Activated CD4-positive, alpha-beta T cell treated with anti-CD3 and anti-CD28 coated beads, Interleukin-2, Interleukin-4, amounts not matched to agents 100 ng/mL and 50 ng/mL, durations not matched to agents 16 hours and 8 hours (primary cell): ENCODE measurements around the gene AMBP.

Experiments
- DNase-seq: peaks from one replicate; pipeline ENCODE4 v3.0.0-alpha.2; 2020; ENCODE audit warnings: low spot score

Gene AMBP

DNA sequence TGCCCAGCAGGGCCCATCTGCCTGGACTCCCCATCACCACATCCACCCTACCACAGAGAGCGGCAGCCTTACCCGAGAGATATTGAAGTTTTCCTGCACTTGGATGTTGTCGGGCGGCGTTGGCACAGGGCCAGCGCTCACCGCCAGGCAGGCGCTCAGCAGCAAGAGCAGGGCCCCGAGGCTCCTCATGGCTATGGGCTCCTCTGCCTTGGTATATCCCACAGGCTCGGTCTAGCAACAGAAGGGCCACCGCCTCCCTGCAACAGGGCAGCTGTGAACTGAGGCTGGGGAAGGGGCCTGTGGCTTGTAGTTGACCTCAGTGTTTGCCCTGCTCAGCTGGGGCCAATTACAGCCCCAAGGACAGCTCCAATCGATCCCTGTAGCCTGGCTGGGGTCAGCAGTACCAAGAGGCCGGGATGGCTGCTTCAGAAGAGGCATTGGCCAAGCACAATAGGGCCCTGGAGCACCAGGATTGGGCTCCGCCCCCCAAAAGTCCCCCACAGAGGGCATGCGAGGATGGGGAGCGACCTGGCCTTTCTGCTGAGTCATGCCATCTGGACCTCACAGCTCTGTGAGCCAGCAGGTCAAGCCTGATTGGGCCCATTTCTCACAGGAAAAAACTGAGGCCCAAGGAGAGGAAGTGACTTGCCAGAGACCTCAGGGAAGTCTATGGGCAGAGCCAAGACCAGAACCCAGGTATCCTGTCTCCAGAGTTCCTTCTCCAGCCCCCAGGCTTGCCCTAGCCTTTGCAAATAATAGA is at the start of gene AMBP:
TSS of gene AMBP (minus strand) at position 280 of the 760 bp plus-strand sequence. CDS start at position 189, 91 bp downstream.
- no peak for DNase-seq

DNA sequence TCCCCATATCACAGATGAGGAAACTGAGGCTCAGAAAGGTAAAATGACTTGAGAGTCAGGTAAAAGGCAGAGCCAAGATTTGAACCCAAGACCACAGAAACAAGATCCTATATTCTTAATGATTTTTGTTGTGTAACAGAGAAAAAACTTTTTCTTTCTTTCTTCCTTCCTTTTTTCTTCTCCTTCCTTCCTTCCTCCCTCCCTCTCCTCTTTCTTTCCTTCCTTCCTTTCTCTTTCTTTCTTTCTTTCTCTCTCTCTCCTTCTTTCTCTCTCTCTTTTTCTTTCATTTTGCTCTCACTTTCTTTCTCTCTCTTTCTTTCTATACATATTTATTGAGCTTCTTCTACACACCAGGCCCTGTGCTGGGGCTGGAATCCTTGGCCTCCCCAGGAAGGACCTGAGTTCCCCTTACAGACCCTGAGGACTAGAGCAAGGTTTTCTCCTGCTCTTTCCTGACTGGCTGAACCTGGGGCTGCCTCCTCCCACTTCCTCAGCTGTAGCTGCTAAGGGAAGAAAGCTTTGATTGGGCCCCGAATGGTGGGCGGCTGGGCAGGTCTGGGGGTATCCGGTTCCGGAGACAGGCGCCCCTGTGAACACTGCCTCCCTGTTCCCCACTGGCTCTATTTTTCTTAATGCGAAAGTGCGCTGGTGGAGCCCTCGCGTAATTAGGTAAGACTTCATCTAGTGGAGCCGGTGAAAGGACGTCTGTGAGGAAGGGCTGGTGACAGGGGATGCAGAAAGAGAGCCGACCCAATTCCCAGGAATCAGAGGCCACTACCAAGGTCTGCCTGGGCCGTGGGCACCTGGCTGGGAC is 48.4 kb upstream of the AMBP start:
- no peak for DNase-seq

GRCh38 chr9:114125476-114126013 is 47.4 kb upstream of the AMBP start:
- no peak for DNase-seq

- DNase-seq: no peak
Observed at GRCh38 chr9:114124666-114125475, 46.8 kb upstream of the AMBP start.

GRCh38 chr9:114124138-114124537 is 46.0 kb upstream of the AMBP start:
- no peak for DNase-seq

DNA sequence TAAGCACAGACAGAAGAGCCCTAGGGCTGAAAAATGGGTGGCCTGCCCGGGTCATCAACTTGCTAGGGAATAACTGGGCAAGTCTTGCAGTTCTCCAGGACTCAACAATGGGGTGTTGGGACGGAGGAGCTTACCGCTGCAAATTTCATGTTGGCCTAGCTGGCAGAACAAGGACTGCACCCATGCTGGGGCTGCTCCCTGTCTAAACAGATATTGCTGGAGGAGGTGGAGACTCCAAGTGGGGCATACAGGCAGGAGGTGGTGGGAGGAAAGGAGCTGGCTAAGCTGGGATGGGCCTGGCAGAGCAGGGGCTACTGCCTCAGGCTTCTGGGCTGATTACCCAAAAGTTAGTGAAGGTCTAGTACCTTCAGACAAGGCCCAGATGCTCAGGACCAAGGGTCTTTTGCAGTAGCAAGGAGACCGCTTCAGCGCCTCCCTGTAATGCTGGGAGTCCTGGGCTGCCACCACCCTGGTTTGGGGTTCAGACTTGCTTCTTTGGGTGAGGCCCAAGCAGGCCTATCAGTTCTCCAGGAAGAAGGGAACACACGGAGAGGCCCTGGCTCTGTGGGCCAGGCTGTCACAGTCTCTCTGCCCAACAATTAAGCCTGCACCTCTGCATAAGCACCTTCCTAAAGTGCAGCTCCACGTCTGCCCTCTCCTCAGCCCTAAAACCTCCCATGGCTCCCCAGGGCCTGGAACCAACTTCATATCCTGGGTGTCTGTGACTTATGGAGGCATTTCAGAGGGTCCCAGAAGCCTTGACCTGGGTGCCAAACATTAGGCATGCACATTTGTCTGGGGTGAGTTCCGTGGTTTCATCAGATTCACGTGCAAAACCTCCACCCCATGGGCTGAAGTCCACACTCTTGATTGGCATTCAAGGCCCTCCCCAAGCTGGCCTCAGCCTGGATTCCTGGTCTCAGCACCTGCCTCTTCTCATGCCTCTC is 45.2 kb upstream of the AMBP start:
- no peak for DNase-seq

GRCh38 chr9:114122136-114123027 is 44.3 kb upstream of the AMBP start:
- DNase-seq: no peak

DNA sequence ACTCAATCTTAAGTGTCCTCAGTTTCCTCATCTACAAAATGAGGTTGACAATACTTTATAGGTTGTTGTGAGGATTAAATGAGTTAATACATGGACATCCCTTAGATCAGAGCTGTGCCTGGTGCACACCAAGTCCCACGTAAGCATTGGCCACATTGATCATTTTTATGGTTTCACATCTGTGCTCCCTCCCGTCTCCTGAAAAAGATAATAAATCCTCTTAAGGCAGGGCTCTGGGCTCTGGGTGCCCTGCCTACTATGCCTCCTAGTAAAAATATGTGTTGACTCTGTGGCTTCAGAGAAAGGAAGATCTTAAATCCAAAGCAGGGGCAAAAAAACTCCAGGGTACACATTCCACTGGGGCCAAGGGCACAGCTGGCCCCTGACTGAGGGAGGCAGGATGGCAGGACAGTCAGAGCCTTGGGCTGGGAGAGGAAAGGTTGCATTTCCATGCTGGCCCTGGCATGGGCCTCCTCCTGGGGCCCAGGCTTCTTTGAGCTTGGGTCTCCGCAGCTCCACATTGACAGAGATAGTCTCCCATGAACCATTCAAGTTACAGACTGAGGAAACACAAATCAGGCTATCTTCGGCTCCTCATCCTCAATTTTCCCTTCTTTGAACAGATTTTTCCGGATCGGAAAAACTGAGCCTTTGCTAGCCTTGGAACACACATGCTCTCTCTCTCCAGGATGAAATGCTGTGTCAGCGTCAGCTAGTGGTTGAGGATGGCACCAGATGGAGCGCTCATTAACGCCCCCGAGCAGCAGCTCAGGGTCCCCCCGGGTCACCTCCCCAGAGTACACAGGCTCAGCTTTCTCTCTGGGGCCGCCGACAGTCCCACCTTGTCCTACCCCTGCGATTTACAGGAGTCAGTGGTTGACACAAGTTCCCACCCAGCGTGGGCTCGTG is 43.4 kb upstream of the AMBP start:
- no peak for DNase-seq

GRCh38 chr9:114120192-114121014 is 42.3 kb upstream of the AMBP start:
- no peak for DNase-seq

DNA sequence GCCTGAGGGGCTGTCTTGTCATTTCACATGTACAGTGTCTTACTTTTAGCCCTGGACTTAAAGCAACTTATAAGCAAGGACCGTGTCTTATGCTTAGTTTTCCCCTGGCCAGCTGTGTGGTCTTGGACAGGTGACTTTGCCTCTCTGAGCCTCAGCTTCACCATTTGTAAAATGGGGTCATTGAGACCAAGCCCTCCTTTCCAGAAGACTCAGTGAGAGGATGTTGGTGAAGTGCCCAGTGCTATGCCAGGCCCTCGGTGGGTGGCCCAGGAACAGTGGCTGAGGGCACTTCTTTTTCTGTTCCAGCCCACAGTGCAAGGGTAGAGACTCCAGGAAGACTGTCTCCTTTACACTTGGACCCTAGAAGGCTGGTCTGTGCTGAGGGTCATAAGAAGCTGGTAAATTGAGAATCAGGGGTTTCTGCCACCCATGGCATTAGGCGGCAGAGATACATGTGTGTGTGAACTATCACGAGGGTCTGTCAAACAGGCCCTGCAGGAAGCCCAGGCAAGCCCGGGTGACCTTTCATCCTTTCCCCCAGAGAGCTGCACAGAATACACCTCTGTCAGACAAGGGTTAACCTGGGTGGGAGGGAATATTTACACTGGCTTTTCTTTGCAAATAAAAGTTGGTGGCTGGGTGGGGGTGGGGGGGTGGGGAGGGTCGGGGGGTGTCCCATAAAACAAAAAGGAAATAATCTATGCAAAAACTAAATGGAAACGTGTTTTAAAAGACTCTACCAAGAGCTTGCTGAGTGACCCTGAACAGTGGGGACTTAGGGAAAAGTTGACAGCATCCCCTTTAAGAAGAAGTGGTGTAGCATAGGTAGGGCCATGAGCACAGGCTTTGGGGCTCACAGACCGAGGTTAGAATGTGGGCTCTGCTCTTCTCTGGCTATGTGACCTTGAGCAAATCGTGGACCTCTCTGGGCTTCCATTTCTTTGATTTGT is 41.4 kb upstream of the AMBP start:
- DNase-seq: no peak

DNA sequence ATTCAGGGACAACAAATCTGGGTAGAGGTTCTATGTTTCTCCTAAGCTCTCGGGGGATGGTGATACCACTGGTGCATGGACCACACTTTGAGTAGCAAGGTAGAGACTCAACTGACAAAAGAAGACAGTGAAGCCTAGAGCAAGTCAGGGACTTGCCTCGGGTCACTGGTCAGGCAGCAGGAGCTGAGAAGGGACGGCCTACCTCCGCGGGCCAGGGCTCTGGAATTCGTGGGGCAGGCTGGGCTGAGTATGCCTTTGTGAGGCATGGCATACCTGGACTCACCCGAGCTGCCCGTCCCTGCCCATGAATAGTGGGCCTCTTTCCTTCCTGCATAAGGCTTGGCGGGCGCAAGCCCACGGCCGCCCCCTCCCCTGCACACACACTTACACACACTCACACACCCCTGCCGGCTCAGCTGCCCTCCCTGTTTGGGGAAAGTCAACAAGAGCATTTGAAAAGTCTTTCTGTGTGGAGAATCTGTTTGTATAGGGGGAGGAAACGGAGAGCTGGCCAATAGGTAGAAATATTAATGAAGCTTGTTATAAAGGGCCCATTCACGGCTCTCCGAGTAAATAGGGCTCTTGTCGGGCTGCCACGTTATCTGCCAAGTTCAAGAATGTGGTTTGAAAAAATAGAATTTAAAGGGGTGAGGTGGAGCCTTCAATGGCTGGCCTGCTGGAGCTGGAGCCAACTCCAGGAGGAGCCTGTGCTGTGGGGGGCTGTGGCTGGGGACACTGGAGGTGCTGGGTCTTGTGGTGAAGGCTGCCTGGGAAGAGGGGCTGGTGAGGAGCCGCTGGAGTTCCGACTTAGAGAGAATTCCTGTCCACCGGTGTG is 40.1 kb upstream of the AMBP start:
- no peak for DNase-seq

- DNase-seq: no peak
Observed at GRCh38 chr9:114117614-114117995, 39.5 kb upstream of the AMBP start.

DNA sequence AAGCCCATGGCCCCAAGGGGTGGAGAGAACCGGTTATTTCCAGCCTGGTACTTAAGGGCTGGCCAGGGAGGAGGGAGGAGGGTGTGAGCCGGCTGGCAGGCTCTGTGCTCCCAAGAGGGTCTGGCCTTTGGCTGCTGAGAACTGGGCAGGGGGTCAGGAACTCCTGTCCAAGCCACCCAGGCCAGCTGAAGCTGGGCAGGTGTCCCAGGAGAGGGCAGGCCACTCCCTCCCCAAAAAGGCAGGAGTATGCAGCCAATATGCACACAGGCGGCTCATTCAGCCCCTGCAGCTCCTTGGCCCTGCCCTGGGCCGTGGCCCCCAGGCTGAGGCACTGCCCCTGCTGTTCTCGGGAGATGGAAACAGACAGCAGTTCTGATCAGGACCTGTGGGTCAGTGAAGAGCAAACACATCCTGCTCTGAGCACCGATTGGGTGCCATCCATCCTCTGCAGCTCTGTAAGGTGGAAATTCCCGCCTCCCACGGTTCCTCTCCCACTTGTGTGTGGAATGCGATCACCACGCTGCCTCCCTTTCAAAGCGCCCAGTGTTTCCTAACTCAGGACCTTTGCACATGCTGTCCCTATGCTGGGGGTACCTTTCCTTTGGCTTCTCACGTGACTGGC is 38.1 kb upstream of the AMBP start:
- DNase-seq: no peak

DNA sequence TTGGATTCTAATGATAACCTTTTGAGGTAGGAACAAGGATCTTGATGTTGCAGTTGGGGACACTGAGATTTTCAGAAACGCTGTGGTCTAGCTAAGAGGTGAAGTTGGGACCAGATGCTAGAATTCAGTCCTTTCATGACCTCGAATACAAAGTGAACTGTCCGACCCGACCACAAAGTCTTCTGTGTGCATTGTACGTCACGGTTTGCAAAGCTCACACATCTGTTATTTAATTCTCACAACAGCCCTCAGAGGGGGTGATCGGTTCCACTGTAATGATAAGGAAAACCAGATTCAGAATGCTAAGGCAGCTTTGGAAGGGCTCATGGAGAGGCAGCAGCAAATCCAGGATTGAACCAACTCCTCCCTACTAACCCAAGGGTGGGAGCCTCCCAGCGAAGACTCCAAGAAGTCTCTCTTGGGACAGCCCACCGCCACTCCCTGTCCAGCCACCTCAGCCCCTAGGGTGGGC is 37.6 kb upstream of the AMBP start:
- no peak for DNase-seq

GRCh38 chr9:114114364-114114763 is 36.3 kb upstream of the AMBP start:
- no peak for DNase-seq
